Activated CD8-positive, alpha-beta memory T cell treated with anti-CD3 and anti-CD28 coated beads, Interleukin-2, amount 50 U/mL, for 48 hours (primary cell): ENCODE results near the gene GOLGA6L26.
A peak's percentile ranks its signal among the peaks of the same experiment; 100 is the strongest.
"Not testable (repeated sequence)": the region's sequence is repeated elsewhere in the genome, so short reads cannot be mapped to it uniquely, and the experiment has no call there.

ENCODE experiments used
- DNase-seq: peaks from one replicate; pipeline ENCODE4 v3.0.0-alpha.2; 2020

GOLGA6L26 gene, protein sequence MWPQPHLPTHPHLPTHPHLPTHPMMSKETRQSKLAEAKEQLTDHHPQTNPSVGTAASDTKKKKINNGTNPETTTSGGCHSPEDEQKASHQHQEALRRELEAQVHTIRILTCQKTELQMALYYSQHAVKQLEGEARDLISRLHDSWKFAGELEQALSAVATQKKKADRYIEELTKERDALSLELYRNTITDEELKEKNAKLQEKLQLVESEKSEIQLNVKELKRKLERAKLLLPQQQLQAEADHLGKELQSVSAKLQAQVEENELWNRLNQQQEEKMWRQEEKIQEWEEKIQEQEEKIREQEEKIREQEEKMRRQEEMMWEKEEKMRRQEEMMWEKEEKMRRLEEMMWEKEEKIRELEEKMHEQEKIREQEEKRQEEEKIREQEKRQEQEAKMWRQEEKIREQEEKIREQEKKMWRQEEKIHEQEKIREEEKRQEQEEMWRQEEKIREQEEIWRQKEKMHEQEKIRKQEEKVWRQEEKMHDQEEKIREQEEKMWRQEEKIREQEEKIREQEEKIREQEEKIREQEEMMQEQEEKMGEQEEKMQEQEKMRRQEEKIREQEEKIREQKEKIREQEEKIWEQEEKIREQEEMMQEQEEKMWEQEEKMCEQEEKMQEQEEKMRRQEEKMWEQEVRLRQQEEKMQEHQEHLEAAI

GRCh38 chr15:23334096-23334495 is at the start of gene GOLGA6L26:
GOLGA6L26 (minus strand) TSS chr15:23334196; CDS start chr15:23334135, 61 bp downstream.
- not testable (repeated sequence) for DNase-seq

DNA sequence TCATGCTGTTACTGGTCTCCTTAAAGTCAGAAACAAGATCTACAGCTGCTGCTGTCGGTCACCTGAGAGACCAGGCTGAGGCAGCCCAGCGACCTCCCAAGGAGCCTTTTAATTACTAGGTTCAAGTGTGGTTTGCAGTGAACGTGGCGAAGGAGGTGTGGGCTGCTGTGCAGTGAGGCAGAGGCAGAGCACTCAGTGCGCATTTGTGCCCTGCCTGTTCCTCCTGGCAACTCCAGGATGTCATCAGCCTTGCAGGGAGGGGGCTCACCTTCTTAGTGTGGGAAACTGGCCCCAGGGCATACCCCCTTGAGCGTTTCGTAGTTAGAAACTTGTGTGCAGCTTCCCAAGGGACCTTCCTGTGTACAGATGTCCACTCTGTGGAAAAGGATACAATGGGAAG is 47.2 kb upstream of the GOLGA6L26 start:
- DNase-seq = not testable (repeated sequence)

DNA sequence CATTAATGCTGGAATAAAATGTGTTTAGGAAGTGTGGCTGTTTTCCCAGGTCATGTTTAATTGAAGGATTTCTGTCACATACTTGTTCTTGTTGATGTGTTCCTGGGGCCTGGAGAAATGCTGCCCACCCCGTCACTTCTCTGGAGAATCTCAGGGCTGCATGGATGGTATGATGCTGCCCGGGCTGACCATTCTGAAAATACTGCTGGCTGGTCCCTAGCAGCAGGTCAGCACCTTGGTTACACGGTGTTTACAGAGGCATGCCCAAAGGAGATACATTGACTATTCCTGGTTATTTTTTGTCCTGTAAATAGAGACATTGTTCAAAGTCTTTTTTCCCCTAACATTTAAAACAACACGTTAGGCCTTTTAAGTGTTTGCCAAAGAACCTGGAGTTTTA is 46.7 kb upstream of the GOLGA6L26 start:
- DNase-seq = not testable (repeated sequence)

DNA sequence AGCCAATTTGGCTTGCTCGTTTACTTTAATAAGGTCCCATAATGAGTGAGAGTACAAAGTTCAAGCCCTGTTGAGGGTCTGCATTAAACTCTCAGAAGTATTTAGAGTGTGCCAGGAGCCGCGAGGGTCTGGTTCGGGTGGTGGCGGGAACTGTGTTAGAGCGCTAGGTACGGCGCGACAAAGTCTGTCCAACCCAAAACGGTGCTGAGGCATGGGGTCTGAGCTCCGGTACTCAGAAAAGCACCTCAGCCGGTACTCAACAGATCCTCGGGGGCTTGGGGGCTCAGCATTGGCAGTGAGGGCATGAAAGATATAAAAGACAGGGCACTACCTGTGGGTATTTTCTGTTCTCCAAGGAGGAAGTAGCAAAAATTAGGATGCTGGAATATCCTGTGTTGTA is 45.0 kb upstream of the GOLGA6L26 start:
- DNase-seq = not testable (repeated sequence)

DNA sequence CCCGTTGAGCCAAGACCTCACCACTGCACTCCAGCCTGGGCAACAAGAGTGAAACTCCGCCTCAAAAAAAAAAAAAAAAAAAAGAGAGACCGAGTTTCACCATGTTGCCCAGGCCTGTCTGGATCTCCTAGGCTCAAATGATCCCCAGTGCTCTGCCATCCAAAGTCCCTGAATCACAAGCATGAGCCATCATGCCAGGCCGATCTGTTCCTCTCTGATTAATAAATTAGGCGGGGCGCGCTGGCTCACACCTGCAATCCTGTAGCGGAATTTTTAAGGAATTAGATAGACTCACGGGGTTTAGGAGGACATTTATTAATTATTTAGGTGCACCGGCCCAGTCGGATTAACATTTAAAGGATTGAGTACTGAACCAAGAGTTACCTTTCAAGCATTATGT is 40.2 kb upstream of the GOLGA6L26 start:
- DNase-seq = not testable (repeated sequence)

DNA sequence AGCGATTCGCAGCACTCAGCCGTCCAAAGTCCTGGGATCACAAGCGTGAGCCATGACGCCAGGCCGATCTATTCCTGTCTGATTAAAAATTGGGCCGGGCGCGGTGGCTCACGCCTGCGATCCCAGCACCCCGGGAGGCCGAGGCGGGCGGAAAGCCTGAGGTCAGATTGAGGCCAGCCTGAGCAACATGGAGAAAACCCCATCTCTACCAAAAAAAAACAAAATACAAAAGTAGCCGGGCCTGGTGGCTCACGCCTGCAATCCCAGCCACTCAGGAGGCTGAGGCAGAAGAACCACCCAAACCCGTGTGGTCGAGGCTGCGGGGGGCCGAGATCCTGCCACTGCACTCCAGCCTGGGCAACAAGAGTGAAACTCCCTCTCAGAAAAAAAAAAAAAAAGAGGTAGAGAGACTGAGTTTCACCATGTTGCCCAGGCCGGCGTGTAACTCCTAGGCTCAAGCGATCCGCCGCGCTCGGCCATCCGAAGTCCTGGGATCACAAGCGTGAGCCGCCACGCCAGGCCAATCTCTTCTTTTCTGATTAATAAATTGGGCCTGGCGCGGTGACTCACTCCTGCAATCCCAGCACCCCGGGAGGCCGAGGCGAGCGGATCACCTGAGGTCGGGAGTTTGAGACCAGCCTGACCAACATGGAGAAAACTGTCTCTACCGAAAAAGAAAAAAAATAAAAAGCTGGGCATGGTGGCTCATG is 39.0 kb upstream of the GOLGA6L26 start:
- not testable (repeated sequence) for DNase-seq

DNA sequence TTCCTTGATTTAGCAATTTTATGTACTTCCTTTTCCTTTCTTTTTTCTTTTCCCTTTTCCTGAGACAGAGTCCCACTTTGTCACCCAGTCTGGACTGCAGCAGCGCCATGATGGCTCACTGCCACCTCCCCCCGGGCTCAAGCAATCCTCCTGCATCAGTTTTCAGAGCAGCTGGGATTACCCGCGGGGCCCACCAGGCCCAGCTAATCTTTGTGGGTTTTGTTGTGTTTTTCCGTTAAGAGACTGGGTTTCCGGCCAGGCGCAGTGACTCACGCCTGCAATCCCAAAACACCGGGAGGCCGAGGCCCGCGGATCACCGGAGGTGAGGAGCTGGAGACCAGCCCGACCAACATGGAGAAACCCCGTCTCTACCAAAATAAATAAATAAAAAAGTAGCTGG is 38.3 kb upstream of the GOLGA6L26 start:
- no peak for DNase-seq

DNA sequence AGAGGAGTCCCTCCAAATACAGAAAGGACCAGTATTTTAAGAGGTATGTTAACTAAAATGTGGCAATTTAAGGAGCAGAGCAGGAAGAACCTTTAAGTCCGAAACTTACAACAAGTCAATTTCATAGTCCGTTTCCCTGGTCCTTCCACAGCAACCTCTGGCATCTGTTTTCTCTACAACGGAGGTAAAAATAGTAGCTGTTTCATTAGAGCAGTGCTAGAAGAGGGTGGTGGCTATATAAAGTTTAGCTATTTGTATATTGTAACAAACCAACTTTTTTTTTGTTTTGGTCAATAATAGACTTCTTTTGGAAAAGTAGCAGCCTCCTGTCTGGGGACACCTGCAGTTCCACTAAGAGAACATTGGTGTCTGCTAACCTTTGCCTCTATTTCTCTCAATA is 37.9 kb upstream of the GOLGA6L26 start:
- not testable (repeated sequence) for DNase-seq

DNA sequence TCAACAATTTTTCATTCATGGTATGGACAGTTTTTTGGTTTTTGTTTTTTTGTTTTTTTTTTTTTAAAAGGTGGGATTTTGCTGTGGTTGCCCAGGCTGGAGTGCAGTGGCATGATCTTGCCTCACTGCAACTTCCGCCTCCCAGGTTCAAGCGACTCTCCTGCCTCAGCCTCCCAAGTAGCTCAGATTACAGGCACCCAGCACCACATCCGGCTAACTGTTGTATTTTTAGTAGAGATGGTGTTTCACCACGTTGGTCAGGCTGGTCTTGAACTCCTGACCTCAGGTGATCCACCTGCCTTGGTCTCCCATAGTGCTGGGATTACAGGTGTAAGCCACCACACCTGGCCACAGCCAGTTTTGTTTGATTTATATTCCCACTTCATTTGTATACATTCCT is 37.1 kb upstream of the GOLGA6L26 start:
- DNase-seq = not testable (repeated sequence)

DNA sequence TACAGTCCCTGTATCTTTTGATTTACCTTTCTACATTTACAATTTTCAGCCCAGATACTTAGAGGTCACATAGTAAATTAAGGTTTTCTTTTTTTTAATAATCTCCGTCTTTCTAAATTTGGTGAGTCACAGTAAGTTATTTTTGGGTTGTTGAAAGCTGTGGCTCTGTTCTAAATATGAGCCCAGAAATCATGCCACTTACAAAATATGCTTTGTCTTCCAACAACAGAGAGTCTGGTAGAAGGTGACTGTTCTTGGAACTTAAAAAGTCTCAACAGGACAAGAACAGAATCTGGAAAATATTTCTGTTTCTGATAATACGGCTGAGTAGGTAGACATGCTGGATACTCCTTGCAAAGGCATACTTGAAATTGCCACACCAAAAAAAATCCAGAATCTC is 36.6 kb upstream of the GOLGA6L26 start:
- DNase-seq = no peak

GRCh38 chr15:23364261-23364660 is 30.3 kb upstream of the GOLGA6L26 start:
- not testable (repeated sequence) for DNase-seq

GRCh38 chr15:23362622-23363021 is 28.6 kb upstream of the GOLGA6L26 start:
- not testable (repeated sequence) for DNase-seq

GRCh38 chr15:23354448-23354847 is 20.5 kb upstream of the GOLGA6L26 start, which contains the start of gene GOLGA8S:
GOLGA8S (plus strand) TSS chr15:23354748; CDS start chr15:23354810, 62 bp downstream.
- not testable (repeated sequence) for DNase-seq

GRCh38 chr15:23311233-23311632 is 22.8 kb downstream of the GOLGA6L26 start:
- DNase-seq = not testable (repeated sequence)

- DNase-seq = not testable (repeated sequence)
Measured at GRCh38 chr15:23305921-23306320, 28.1 kb downstream of the GOLGA6L26 start.

GRCh38 chr15:23304805-23305204 is 29.2 kb downstream of the GOLGA6L26 start:
- not testable (repeated sequence) for DNase-seq

- not testable (repeated sequence) for DNase-seq
Measured at GRCh38 chr15:23304267-23304666, 29.7 kb downstream of the GOLGA6L26 start.

DNA sequence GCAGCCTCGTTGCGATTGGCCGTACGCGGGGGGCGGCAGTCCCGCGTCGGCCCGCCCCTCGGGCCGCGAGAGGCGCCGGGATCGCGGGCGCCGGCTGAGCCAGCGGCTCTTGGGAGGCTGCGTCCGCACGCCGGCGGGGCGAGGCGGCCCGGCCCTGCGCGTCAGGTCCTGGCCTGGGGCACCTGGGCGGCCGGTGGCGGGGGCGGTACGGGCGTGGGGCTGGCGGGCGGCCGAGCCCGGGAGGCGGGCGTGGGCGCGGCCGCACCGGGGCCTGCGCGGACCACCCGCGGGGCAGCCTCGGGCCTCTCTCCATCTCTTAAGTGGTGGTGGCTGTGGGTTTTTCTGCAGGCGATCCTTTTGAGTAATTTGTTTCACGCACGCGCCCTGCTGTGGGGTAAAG is 30.3 kb downstream of the GOLGA6L26 start:
- DNase-seq = peak; percentile 54

DNA sequence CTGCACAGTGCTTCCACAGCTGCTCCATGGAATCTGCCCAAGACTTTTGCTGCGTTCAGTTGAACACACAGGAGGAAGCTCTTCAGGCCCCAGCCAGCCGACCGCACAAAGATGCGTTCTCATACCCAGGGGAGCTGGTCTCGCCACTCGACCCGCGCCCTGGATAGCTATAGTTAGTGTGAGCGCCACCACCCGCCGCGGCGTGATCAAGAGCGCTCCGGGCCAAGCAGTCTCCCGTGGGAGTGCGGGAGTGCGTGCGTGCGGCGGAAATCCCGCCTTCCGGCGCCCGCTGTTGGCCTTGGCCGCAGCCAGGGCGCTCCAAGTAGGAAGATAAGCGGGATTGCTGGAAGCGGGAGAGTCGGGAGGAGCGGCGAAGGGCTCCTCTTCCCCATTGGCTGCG is 30.8 kb downstream of the GOLGA6L26 start:
- DNase-seq = not testable (repeated sequence)
